Measurements from ENCODE around the gene HIBADH.

The HIBADH gene

DNA sequence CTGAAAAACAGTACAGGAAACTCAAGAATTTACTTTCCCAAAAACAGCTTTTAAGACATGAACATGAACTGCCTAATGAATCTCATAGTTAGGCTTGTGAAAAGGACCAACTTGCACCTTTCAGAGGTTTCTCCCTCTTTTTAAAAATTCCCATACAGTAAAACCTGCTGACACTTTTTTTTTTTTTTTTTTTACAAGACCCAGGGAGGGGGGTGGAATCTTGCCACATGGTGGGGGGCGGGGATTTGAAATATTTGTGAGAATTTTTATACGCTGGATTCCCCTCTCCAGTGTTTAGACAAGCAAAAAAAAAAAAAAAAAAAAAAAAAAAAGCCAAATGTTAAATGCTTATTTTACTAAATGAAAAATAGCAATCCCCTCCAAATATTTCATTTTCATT is 57.4 kb downstream of the HIBADH start:
- Histone ChIP-seq H3K4me1 (ENCODE audit: control extremely low read depth in 1 of 4, control insufficient read depth in 4 of 4, insufficient read depth in 4 of 4, low read length in 3 of 4) (peaks cover 0 to 4% (median 0%) of the 10 kb centered on the region in 4 experiments), H3K27me3 (replicated peaks in 2 of 5; ENCODE audit: control insufficient read depth in 4 of 5, insufficient read depth in 5 of 5, low read length in 4 of 5) (no peaks in the 10 kb centered on the region), H3K36me3 (ENCODE audit: control insufficient read depth in 4 of 4, insufficient read depth in 4 of 4, low read length in 3 of 4) (no peaks in the 10 kb centered on the region), H3K9me3 (ENCODE audit: control extremely low read depth in 1 of 5, control insufficient read depth in 4 of 5, insufficient read depth in 2 of 5, low read depth in 1 of 5, low read length in 4 of 5) (no peaks in the 10 kb centered on the region), H3K4me3 (ENCODE audit: control insufficient read depth in 1 of 7, extremely low read depth in 1 of 7, insufficient read depth in 4 of 7, low read depth in 2 of 7, low read length in 6 of 7) (no peak overlapping the region), H3K27ac (ENCODE audit: insufficient read depth in 1 of 2, low read depth in 1 of 2, low read length in 2 of 2, poor library complexity in 1 of 2, severe bottlenecking in 2 of 2) (no peak overlapping the region)
- CTCF ChIA-PET = interaction anchor here (0.6 to 1.8 kb wide), 6 partner anchors 18 to 409 kb away, joined by 3 to 4 read pairs (median 3); no protein-coding TSS in a partner anchor
- DNase-seq = no peak
- WGBS (ENCODE audit: insufficient coverage) = no CpG with 5 or more reads among the region's 2 CpGs
- POLR2A ChIA-PET = no interaction called here

DNA sequence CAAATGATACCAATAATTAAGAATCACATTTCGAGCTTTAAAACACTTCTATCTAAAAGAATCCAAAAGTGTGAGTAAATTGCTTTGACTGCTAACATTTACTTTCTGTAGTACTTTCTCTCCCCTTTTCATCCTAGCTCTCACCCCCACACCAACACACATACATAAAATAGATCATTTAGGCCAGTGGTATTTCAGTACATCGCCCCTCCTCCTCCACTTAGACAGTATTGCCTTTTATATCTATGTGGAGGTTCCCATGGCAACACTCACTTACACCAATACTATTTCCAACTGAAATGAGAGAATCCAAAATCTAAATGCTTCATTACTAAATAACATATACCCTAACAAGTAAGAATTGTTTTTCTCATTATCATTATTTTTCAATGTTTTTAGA is 58.9 kb downstream of the HIBADH start:
- Histone ChIP-seq H3K4me1 (ENCODE audit: control extremely low read depth in 1 of 4, control insufficient read depth in 4 of 4, insufficient read depth in 4 of 4, low read length in 3 of 4) (no peaks in the 10 kb centered on the region), H3K9me3 (ENCODE audit: control extremely low read depth in 1 of 5, control insufficient read depth in 4 of 5, insufficient read depth in 2 of 5, low read depth in 1 of 5, low read length in 4 of 5) (no peaks in the 10 kb centered on the region), H3K36me3 (ENCODE audit: control insufficient read depth in 4 of 4, insufficient read depth in 4 of 4, low read length in 3 of 4) (no peaks in the 10 kb centered on the region), H3K4me3 (ENCODE audit: control insufficient read depth in 1 of 7, extremely low read depth in 1 of 7, insufficient read depth in 4 of 7, low read depth in 2 of 7, low read length in 6 of 7) (no peak overlapping the region), H3K27ac (ENCODE audit: insufficient read depth in 1 of 2, low read depth in 1 of 2, low read length in 2 of 2, poor library complexity in 1 of 2, severe bottlenecking in 2 of 2) (no peak overlapping the region), H3K27me3 (replicated peaks in 2 of 5; ENCODE audit: control insufficient read depth in 4 of 5, insufficient read depth in 5 of 5, low read length in 4 of 5) (no peaks in the 10 kb centered on the region)
- WGBS (ENCODE audit: insufficient coverage) = 100% methylated on average over 1 of the region's 2 CpGs
- ChIA-PET POLR2A (no interaction called here), CTCF (interaction anchor here (0.6 to 0.8 kb wide), 2 partner anchors 14 to 490 kb away, joined by 3 read pairs; no protein-coding TSS in a partner anchor)
- DNase-seq = no peak

DNA sequence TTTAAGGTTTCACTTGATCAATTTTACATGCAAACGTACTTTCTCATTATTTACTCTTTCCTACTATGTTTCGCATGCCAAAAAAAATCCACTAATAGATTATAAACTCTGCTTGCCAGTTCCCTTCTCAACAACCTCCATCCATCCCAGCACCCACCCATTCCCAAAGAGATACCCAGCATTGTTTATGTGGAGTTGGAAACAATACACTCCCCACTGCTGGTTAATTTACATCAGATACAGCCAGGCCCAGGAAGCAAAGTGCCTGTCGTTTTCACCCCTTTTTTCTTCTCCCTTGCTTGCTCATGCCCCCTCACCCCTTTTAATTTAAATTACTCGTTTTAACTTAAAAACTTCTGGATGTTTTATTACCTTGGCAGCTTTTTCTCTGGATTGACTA is 59.9 kb downstream of the HIBADH start:
- no peak for DNase-seq
- POLR2A ChIA-PET = no interaction called here
- Histone ChIP-seq H3K4me3 (ENCODE audit: control insufficient read depth in 1 of 7, extremely low read depth in 1 of 7, insufficient read depth in 4 of 7, low read depth in 2 of 7, low read length in 6 of 7) (no peak overlapping the region), H3K36me3 (ENCODE audit: control insufficient read depth in 4 of 4, insufficient read depth in 4 of 4, low read length in 3 of 4) (peaks cover 0 to 2% (median 0%) of the 10 kb centered on the region in 4 experiments), H3K27me3 (replicated peaks in 2 of 5; ENCODE audit: control insufficient read depth in 4 of 5, insufficient read depth in 5 of 5, low read length in 4 of 5) (no peaks in the 10 kb centered on the region), H3K4me1 (ENCODE audit: control extremely low read depth in 1 of 4, control insufficient read depth in 4 of 4, insufficient read depth in 4 of 4, low read length in 3 of 4) (no peaks in the 10 kb centered on the region), H3K9me3 (ENCODE audit: control extremely low read depth in 1 of 5, control insufficient read depth in 4 of 5, insufficient read depth in 2 of 5, low read depth in 1 of 5, low read length in 4 of 5) (no peaks in the 10 kb centered on the region), H3K27ac (ENCODE audit: insufficient read depth in 1 of 2, low read depth in 1 of 2, low read length in 2 of 2, poor library complexity in 1 of 2, severe bottlenecking in 2 of 2) (no peak overlapping the region)
- WGBS (ENCODE audit: insufficient coverage) = 100% methylated on average over 2 of the region's 4 CpGs
- CTCF ChIA-PET = no interaction called here

DNA sequence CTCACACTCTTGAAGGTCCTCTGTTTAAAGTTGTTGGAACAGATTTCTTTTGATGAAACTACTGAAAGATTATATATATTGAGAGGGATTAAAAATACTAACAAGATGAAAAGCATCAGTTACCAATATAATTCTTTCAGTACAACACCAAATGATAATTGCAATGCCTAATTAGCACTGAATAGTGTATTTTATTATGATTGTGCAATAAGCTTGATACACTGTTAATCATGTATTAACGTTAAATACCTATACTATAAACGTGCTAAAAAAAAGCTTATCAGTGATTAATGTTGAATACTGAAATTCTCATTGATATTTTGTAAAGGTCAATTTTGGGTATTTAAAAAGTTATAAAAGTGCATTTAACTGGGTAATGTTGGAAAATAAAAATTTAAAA is 61.5 kb downstream of the HIBADH start:
- ChIA-PET POLR2A (interaction anchor here (0.6 kb wide), 1 partner anchor 295 kb away, joined by 4 read pairs; no protein-coding TSS in a partner anchor), CTCF (no interaction called here)
- no peak for DNase-seq
- Histone ChIP-seq H3K36me3 (ENCODE audit: control insufficient read depth in 4 of 4, insufficient read depth in 4 of 4, low read length in 3 of 4) (peaks cover 0 to 2% (median 0%) of the 10 kb centered on the region in 4 experiments), H3K9me3 (ENCODE audit: control extremely low read depth in 1 of 5, control insufficient read depth in 4 of 5, insufficient read depth in 2 of 5, low read depth in 1 of 5, low read length in 4 of 5) (no peaks in the 10 kb centered on the region), H3K4me1 (ENCODE audit: control extremely low read depth in 1 of 4, control insufficient read depth in 4 of 4, insufficient read depth in 4 of 4, low read length in 3 of 4) (no peaks in the 10 kb centered on the region), H3K4me3 (ENCODE audit: control insufficient read depth in 1 of 7, extremely low read depth in 1 of 7, insufficient read depth in 4 of 7, low read depth in 2 of 7, low read length in 6 of 7) (no peak overlapping the region), H3K27me3 (replicated peaks in 2 of 5; ENCODE audit: control insufficient read depth in 4 of 5, insufficient read depth in 5 of 5, low read length in 4 of 5) (no peaks in the 10 kb centered on the region), H3K27ac (ENCODE audit: insufficient read depth in 1 of 2, low read depth in 1 of 2, low read length in 2 of 2, poor library complexity in 1 of 2, severe bottlenecking in 2 of 2) (no peak overlapping the region)
- no CpG with 5 or more reads among the region's 2 CpGs for WGBS (ENCODE audit: insufficient coverage)

DNA sequence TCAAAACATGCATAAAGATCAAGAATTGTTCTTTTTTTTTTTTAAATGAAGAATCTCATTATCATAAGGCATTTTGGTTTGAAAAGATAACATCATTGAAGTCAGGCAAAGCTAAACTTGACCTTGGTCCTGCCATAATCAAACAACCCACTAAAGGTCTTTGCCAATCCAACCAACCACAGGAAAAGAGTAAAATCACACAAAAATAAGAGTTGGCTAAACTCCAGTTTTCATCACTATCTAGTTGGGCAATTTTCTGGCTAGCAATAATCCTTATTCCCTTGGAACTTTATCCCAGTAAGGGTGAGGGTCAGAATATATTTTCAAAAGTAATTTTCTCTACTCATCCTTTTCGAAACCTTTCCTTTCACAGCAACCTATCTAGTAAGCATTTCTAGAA is 62.4 kb downstream of the HIBADH start:
- no peaks in the 10 kb centered on the region for H3K9me3 ChIP-seq (ENCODE audit: control extremely low read depth in 1 of 5, control insufficient read depth in 4 of 5, insufficient read depth in 2 of 5, low read depth in 1 of 5, low read length in 4 of 5)
- ChIA-PET POLR2A (no interaction called here), CTCF (no interaction called here)
- no peak for DNase-seq
- no peaks in the 10 kb centered on the region for H3K27me3 ChIP-seq (replicated peaks in 2 of 5; ENCODE audit: control insufficient read depth in 4 of 5, insufficient read depth in 5 of 5, low read length in 4 of 5)
- no peak overlapping the region for H3K4me3 ChIP-seq (ENCODE audit: control insufficient read depth in 1 of 7, extremely low read depth in 1 of 7, insufficient read depth in 4 of 7, low read depth in 2 of 7, low read length in 6 of 7)
- no peak overlapping the region for H3K27ac ChIP-seq (ENCODE audit: insufficient read depth in 1 of 2, low read depth in 1 of 2, low read length in 2 of 2, poor library complexity in 1 of 2, severe bottlenecking in 2 of 2)
- WGBS (ENCODE audit: insufficient coverage) = no CpG with 5 or more reads among the region's 1 CpG
- no peaks in the 10 kb centered on the region for H3K4me1 ChIP-seq (ENCODE audit: control extremely low read depth in 1 of 4, control insufficient read depth in 4 of 4, insufficient read depth in 4 of 4, low read length in 3 of 4)
- H3K36me3 ChIP-seq (ENCODE audit: control insufficient read depth in 4 of 4, insufficient read depth in 4 of 4, low read length in 3 of 4) = peaks cover 0 to 2% (median 0%) of the 10 kb centered on the region in 4 experiments

DNA sequence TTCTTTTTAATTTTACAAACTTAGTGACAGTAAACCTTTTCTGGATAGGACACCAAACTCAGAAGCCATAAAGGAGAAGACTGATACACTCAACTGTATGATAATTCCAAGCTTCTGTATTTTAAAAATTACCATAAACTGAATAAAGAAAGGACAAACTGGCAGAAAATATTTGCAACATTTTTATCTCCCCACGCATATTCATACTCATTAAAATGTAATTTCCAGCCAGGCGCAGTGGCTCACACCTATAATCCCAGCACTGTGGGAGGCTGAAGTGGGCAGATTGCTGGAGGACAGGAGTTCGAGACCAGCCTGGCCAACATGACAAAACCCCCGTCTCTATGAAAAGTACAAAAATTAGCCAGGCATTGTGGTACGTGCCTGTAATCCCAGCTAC is 67.7 kb downstream of the HIBADH start:
- ChIA-PET CTCF (no interaction called here), POLR2A (no interaction called here)
- Histone ChIP-seq H3K27me3 (replicated peaks in 2 of 5; ENCODE audit: control insufficient read depth in 4 of 5, insufficient read depth in 5 of 5, low read length in 4 of 5) (no peaks in the 10 kb centered on the region), H3K27ac (ENCODE audit: insufficient read depth in 1 of 2, low read depth in 1 of 2, low read length in 2 of 2, poor library complexity in 1 of 2, severe bottlenecking in 2 of 2) (no peak overlapping the region), H3K9me3 (ENCODE audit: control extremely low read depth in 1 of 5, control insufficient read depth in 4 of 5, insufficient read depth in 2 of 5, low read depth in 1 of 5, low read length in 4 of 5) (no peaks in the 10 kb centered on the region), H3K36me3 (ENCODE audit: control insufficient read depth in 4 of 4, insufficient read depth in 4 of 4, low read length in 3 of 4) (peaks cover 0 to 4% (median 0%) of the 10 kb centered on the region in 4 experiments), H3K4me1 (ENCODE audit: control extremely low read depth in 1 of 4, control insufficient read depth in 4 of 4, insufficient read depth in 4 of 4, low read length in 3 of 4) (no peaks in the 10 kb centered on the region), H3K4me3 (ENCODE audit: control insufficient read depth in 1 of 7, extremely low read depth in 1 of 7, insufficient read depth in 4 of 7, low read depth in 2 of 7, low read length in 6 of 7) (no peak overlapping the region)
- DNase-seq = no peak
- WGBS (ENCODE audit: insufficient coverage) = 100% methylated on average over 5 of the region's 5 CpGs

DNA sequence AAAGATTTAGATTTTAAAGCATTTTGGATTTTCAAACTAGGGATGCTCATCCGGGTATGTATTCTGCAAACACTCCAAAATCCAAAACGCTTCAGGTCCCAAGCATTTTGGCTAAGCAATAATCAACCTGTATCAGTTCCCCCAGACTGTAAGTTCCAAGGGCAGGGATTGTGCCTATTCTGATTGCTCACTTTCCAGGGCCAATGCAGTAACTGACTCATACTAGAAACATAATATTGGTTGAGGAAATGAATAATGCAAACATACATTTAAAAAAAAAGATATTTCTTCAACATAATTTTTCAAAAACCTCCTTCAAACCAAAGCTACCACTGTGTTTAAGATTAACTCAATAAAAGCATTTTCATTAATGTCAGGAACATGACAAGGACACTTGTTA is 69.5 kb downstream of the HIBADH start:
- Histone ChIP-seq H3K36me3 (ENCODE audit: control insufficient read depth in 4 of 4, insufficient read depth in 4 of 4, low read length in 3 of 4) (peaks cover 0 to 2% (median 0%) of the 10 kb centered on the region in 4 experiments), H3K27ac (ENCODE audit: insufficient read depth in 1 of 2, low read depth in 1 of 2, low read length in 2 of 2, poor library complexity in 1 of 2, severe bottlenecking in 2 of 2) (no peak overlapping the region), H3K9me3 (ENCODE audit: control extremely low read depth in 1 of 5, control insufficient read depth in 4 of 5, insufficient read depth in 2 of 5, low read depth in 1 of 5, low read length in 4 of 5) (no peaks in the 10 kb centered on the region), H3K27me3 (replicated peaks in 2 of 5; ENCODE audit: control insufficient read depth in 4 of 5, insufficient read depth in 5 of 5, low read length in 4 of 5) (no peaks in the 10 kb centered on the region), H3K4me1 (ENCODE audit: control extremely low read depth in 1 of 4, control insufficient read depth in 4 of 4, insufficient read depth in 4 of 4, low read length in 3 of 4) (no peaks in the 10 kb centered on the region), H3K4me3 (ENCODE audit: control insufficient read depth in 1 of 7, extremely low read depth in 1 of 7, insufficient read depth in 4 of 7, low read depth in 2 of 7, low read length in 6 of 7) (no peak overlapping the region)
- WGBS (ENCODE audit: insufficient coverage) = 100% methylated on average over 2 of the region's 2 CpGs
- DNase-seq = no peak
- ChIA-PET CTCF (interaction anchor here (0.5 kb wide), 1 partner anchor 45 kb away, joined by 3 read pairs; no protein-coding TSS in a partner anchor), POLR2A (no interaction called here)
